NCI-H1048 (cell line): ENCODE measurements around the gene SPINT2.
"Not testable (repeated sequence)": the region's sequence is repeated elsewhere in the genome, so short reads cannot be mapped to it uniquely, and the experiment has no call there.

Source experiments
- DNase-seq: peaks from one replicate; lab custom pipeline; 2025; lab: John Stamatoyannopoulos, UW

The SPINT2 gene, protein sequence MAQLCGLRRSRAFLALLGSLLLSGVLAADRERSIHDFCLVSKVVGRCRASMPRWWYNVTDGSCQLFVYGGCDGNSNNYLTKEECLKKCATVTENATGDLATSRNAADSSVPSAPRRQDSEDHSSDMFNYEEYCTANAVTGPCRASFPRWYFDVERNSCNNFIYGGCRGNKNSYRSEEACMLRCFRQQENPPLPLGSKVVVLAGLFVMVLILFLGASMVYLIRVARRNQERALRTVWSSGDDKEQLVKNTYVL

DNA sequence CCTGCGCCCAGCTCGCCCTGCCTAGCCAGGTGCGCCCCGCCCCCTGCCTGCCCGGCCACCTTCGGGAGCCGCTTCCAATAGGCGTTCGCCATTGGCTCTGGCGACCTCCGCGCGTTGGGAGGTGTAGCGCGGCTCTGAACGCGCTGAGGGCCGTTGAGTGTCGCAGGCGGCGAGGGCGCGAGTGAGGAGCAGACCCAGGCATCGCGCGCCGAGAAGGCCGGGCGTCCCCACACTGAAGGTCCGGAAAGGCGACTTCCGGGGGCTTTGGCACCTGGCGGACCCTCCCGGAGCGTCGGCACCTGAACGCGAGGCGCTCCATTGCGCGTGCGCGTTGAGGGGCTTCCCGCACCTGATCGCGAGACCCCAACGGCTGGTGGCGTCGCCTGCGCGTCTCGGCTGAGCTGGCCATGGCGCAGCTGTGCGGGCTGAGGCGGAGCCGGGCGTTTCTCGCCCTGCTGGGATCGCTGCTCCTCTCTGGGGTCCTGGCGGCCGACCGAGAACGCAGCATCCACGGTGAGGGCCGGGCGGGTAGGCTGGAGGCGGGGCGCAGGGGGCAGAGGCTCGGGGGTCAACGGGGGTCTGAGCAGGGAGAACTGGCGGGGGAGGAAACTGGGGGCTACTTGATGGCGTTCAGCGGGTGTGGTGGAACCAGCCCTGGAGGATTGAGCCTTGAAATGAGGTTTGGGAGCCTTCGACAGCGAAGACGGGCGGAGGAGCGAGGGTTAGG, at the start of gene SPINT2:
Gene SPINT2 (plus strand): TSS at position 88 of the 727 bp plus-strand sequence. CDS start 320 bp downstream, at position 408.
- peak; percentile 94 for DNase-seq

DNA sequence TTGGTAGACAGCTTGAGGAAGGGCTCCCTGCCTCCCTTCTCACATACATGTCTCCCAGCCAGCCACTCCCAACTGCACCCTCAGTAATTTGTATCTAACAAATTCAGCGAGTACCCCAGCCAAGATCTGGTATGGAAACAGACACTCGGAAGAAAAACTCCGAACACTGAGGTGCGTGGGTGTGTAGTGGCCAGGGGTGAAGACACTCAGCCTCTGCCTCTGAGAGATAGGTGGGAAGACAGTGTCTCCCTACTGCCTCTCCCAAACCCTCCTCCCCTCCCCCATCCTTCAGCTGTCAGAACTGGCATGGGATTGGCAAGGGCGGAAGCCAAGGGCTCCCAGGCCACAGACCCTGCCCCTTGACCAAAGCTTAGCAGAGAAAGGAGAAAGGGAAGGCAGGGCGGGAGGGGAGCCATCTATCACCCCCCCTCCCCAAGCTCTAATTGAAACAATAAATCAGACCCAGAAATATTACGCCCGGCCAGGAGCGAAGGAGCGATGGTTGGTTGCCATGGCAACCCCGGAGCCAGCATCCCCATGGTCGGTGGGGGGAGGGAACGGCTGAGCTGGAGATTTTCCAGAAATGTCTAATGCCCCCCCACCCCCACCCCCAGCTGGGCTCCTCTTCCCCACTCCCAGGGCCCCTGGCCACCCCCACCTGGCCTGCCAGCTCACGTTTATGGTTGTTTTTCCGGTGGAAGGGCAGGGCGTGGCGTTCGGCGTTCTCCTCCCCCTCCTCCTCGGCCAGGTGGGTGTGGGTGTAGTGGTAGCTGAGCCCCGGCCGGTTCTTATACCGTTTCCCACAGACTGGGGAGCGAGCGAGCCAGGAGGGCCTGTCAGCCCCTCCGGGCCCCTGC, 47.4 kb upstream of the SPINT2 start:
- no peak for DNase-seq

DNA sequence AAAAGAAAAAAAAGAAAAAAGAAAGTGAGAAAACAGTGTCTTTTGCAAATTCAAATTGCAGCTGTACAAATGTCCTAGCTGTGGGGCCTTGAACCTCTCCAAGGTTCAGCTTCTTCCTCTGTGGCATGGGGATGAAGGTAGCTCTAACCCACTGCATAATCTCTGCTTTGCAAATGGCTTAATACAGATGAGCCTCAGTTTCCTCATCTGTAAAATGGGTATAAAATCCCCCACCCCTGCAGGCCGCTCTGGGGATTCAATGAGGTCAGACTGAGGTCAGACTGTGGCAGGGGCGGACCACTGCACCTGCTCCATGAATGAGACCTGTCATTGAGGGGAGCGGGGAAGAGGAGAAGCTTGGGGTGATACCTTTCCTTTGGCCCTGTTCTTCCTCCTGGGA, 46.2 kb upstream of the SPINT2 start:
- DNase-seq = no peak

DNA sequence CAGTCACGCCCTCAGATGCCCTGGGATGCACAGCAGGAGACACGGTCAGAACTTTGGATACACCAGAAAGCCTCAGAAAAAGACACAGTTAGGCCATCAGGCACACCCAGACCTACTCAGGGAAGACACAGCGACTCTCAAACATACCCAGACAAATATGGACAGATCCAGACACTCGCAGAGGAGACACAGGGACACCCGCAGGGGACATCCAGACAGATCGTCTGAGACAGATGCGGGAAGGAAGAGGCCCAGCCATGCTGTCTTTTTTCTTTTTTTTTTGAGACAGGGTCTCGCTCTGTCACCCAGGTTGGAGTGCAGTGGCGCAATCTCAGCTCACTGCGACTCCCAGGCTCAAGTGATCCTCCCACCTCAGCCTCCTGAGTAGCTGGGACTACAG, 45.2 kb upstream of the SPINT2 start:
- no peak for DNase-seq

DNA sequence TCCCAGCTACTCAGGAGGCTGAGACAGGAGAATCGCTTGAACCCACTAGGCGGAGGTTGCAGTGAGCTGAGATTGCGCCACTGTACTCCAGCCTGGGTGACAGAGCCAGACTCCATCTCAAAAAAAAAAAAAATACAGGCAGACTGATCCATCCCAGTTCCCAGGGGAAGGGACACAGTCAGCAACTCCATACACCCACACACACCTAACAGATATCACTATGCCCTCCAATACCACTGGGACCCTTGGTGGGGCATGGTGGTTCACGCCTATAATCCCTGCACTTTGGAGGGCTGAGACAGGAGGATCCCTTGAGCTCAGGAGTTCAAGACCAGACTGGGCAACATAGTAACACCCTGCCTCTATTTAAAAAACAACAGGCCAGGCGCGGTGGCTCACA, 43.0 kb upstream of the SPINT2 start:
- no peak for DNase-seq

DNA sequence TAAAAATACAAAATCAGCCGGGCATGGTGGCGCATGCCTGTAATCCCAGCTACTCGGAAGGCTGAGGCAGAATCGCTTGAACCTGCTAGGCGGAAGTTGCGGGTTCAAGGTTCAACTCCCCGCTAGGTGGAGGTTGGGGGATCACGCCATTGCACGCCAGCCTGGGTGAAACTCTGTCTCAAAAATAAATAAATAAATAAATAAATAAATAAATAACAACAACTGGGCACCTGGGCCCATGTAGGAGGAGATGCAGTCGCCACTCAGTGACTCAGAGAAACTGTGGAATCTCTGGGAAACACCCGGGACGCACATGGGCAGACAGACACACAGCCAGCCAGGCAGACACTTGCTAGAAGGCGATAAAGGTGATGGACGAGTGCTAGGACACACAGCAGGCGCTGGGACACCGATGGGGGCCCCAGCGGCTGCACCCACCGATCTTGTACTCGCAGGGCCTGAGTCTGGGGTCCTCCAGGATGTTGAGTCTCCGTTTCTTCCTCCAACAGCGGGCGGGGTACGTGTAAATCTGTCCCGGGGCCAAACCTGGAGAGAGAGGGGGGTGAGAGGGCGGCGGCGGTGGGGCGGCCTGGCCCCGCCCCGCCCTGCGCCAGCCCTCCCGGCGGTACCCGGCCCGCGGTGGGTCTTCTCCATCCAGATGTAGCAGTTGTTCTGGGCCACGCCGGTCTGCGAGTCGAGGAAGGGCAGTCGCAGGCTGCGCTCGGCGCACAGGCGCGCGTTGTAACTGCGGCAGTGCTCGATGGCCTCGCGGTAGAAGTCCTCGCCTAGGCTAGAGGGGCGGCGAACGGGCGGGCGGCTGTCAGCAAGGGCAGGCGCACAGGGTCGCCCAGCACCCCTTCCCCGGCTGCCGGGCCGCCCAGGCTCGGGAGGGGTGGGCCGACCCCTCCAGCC, 42.2 kb upstream of the SPINT2 start:
- DNase-seq = no peak

DNA sequence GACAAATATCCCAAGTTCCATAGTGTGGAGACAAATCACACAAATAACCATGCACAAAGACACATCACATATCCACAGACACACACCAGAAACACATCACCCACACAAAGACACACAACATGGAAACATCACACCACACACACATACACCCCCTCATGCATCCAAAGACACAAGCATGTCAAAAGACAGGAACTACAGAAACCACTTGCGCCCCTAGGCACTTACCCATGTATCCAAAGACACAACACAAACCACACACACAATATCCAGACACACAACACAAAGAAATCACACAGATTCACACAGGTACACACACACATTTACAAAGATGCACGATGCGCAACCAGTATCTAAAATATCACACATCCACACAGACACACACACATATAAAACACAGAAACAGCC, 41.3 kb upstream of the SPINT2 start:
- no peak for DNase-seq

DNA sequence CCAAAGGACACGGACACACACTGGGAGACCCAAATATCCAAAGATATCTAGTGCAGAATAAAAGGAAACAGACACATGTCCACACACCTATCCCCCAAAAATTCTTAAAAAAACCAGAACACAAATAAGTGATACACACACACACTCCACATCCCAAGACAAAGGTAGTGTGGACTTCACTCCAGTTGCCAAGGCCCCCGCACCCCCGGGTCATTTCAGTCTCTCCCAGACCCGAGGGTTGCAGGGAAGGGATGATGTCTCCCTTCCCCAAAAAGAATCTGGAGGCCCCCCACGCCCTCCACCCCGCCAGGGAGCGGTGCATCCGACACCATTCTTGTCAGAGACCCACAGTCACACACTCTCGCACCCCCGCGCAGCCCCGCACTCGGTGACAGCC, 40.8 kb upstream of the SPINT2 start:
- DNase-seq = no peak

DNA sequence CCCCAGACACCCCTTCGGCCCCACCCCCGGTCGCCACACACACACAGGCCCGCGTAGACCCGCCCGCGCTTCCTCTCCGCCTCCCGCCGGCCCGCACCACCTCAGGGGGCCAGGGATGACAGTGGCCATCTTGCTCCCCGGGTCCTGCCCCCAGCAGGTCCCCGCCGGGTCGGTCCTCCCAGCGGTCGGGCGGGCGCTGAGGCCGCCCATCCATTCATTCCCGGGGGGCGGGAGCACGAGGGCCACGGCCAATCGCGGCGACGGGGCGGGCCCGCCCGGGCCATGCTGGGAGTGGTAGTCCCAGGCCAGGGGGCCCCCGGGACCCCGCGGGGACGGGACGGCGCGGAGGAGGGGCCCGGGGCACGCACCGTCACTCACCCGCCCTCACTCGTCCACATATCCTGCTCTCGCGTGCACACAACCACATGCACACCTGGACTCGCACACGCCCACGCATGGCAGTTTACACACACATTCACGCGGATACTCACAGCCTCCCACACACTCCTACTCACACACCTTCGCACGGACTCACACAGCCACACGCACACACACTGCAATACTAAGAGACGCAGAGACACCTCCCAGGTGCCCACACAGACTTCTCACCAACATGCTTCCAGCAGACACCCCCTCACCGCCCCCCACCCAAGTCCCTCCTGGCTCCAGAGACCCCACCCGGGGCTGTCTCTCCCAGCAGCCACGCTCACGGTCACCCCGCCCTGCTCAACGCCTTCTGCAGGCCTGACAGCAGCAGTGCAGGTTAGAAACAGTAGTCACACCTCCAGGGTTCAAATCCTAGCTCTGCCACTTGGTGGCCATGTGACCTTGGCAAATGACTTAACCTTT, 40.1 kb upstream of the SPINT2 start, which contains the start of gene DPF1:
Gene DPF1 (minus strand): TSS at position 209 of the 849 bp plus-strand sequence. CDS start 80 bp downstream, at position 129.
- DNase-seq = peak; percentile 52

DNA sequence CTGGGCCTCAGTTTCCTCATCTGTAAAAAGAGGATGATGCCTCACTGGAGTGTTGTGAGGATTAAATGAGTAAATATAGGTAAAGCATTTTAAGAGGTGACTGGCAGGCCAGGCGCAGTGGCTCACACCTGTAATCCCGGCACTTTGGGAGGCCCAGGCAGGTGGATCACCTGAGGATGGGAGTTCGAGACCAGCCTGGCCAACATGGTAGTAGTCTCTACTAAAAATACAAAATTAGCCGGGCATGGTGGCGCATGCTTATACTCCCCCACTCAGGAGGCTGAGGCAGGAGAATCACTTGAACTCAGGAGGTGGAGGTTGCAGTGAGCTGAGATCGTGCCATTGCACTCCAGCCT, 39.5 kb upstream of the SPINT2 start:
- not testable (repeated sequence) for DNase-seq

DNA sequence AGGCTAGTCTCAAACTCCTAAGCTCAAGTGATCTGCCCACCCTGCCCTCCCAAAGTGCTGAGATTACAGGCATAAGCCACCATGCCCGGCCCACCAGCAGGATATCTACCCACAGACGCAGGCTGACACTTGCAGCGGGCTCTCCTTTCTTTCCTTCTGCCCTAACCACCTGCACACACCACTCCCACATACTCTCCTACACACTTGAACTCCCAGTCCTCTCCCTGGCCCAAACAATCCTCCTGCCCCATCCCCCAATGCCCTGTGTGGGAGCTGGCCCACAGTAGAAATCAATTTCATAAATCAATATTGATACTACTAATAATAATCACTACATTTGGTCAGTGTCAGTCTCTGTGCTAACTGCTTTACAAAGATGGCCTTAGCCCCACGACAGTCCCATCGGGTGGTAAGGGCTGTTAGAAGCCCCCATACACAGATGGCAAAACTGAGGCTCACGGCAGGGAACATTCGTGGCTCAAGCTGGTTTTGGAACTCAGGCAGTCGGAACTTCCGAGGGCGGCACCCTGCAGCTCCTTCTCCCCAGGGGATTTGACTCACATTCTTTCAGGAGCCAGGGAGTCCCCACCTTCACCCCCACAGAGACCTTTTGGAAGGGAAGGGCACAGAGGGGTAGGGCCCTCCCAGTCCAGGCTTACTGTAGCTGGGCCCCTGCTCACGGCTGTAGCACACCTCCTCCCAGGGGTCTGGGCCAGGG, 36.9 kb upstream of the SPINT2 start:
- DNase-seq = no peak

DNA sequence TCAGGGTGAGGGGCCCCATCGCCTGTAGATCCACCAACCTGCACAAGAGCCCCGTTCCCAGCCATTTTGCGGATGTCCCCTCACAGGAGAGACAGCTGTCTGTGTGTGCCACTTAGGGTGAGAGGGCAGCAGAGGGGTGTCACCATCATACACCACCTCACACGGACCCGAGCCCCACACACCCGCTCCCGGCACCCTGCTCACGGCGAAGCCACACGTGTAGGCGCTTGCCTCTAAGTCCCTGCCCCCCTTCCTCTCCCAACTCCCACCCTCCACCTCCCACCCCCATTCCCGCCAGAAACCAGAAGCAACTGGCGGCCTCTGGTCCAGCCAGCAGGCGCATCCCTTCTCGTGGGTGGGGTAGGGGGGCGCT, 36.4 kb upstream of the SPINT2 start:
- no peak for DNase-seq

DNA sequence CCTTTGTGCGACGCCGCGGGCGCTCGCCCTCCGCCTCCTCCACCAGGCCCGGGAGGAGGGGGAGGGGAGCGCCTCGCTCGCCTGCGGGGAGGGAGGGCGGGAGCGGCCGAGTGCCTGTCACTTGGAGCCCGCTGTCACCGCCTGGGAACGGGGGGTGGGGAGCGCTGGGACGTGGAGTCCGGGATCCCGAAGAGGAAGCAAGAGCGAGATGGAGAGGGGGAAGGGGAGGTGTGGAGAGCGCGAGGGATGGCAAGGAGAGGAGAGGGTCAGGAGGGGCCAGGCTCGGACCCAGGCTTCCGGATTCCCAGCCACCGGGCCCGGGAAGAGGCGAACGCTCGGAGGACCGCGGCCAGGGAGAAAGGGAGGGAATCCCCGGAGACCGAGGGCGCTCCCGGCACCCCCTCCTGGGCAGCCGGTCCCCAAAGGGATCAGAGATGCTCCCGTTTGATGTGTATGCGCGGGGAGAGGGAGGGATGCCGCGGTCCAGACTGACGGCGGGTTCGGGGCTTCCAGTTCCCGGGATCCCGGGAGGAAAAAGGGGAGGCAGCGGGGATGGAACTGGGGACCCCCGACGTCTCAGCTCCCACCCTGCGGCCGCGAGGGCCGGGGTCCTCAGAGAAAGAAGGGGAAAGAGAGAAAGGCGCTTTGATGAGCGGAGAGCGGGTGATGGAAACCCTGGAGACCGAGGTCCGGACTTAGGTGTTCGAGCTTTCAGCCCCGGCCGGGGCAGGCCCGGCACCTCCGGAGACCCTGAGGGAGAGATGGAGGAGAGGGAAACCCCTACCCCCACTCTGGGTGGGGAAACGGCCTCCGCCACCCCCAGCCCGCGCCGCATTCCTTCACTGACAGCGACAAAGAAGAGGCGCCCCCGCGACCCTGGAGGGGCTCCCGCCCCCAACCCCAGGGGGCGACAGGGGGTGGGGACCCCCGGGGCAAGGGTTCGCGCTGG, 35.6 kb upstream of the SPINT2 start:
- no peak for DNase-seq

DNA sequence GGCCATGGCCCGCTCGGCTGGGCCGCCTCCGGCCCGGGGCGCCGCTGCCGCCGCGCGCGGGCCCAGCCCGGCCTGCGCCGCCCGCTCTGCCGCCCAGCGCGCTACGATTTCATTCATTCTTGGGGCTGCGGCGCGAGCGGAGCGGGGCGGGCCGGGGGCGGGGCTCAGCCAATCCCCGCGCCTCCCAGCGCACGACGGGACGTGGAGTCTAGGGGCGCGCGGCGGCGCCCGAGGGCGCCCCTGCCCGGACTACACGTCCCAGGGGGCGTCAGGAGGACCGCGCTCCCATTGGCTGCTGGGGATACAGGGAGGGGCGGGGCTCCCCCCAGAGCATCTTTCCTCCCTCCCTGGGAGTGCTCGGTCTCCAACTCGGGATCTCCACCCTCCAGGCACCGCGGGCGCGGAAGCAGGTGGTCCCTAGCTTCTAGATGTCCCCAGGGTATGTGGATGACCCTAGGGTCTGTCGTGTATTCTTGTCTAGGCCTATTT, 34.7 kb upstream of the SPINT2 start:
- peak; percentile 81 for DNase-seq

DNA sequence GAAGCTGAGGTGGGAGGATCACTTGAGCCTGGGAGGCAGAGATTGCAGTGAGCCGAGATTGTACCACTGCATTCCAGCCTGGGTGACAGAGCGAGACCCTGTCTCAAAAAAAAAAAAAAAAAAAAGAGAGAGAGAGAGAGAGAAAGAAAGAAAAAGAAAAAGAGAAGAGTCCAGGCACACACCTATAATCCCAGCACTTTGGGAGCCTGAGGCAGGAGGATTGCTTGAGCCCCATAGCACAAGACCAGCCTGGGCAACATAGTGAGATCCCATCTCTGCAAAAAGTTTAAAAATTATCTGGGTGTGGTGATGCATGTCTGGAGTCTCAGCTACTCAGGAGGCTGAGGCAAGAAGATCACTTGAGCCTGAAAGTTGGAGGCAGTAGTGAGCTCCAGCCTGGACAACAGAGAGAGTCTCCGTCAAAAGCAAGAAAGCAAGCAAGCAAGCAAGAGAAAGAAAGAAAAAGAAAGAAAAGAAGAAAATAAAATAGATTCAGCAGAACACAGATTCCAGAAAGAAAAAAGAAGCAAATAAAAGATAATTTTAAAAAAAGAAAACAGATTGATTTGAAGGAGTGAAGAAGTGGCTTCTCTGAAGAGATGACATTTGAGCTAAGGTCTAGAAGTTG, 33.8 kb upstream of the SPINT2 start:
- DNase-seq = not testable (repeated sequence)

DNA sequence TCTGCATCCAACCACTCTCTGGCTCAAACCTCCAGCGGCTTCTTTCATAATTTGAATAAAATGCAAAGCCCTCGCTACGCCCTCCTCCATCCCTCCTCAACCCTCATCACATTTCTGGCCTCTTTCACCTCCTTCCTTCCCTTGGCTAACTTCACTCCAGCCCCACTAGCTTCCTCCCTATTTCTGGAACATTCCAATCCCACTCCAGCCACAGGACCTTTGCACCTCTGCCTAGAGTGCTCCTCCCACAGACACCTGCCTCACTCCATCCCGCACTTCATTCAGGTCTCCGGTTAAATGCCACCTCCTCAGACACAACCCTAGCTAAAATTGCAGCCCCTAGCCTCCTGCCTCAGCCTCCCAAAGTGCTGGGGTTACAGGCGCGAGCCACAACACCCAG, 32.5 kb upstream of the SPINT2 start:
- no peak for DNase-seq

DNA sequence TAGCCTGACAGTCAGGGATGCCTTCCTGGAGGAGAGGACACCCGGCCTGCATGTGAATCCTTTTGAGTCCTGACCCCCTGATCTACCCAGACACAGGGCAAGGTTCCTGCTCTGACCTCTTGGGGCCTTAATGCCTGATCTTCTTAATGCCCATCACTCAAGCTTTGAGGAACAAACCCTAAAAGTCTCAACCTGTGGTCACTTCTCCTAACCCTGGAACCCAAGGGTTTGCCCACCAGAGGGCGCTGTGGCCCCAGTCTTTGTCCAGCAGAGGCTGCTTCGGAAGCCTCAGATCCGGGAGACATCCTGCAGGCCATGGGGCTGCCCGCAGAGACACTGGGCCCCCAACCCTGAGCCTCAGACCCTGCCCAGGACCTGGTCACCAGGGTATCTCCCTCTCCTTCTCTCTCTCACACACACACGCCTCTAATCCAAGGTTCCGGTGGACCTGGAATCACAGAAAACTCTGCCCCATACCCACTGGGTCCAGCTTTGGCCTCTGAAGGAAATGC, 30.6 kb upstream of the SPINT2 start:
- no peak for DNase-seq

DNA sequence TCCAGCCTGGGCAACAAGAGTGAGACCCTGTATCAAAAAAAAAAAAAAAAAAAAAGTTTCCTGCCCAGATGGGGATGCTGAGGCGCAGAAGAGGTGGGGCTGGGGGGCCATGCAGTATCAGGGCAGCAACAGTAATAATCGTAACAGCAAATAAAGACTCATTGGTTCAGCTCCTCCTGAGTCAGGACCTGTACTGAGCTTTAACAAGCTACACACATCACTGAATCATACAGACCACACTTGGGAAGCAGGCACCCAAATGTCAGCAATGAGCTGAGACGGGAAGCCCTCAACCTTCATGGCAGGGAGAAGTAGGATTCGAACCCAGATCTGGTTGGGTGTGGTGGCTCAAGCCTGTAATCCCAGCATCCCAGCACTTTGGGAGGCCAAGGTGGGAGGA, 29.8 kb upstream of the SPINT2 start:
- DNase-seq = no peak
